Neural crest cell (in vitro differentiated cells): ENCODE data around the gene UBTD1. TPM values are rescaled to one million over a fixed set of nuclear protein-coding genes. Genes with fewer than 3 reads are reported as not detected.

Experiments used
- DNase-seq: peaks from one replicate; pipeline ENCODE4 v3.0.0; 2021; ENCODE audit warnings: low read depth, mixed read lengths, low spot score
- H3K27ac Mint-ChIP-seq: one replicate; pipeline ENCODE4 v1.8.0; 2021; ENCODE audit warnings: mild to moderate bottlenecking, mixed read lengths; ENCODE audit not compliant: unreplicated experiment
- H3K27me3 Mint-ChIP-seq: 2 replicates; pipeline ENCODE4 v1.8.0; 2021; ENCODE audit warnings: low read depth, mild to moderate bottlenecking, mixed read lengths
- H3K36me3 Mint-ChIP-seq: 2 replicates; pipeline ENCODE4 v1.8.0; 2021; ENCODE audit warnings: low read depth, mild to moderate bottlenecking, mixed read lengths
- H3K4me1 Mint-ChIP-seq: 2 replicates; pipeline ENCODE4 v1.8.0; 2021; ENCODE audit warnings: mixed read lengths
- H3K4me3 Mint-ChIP-seq: one replicate; pipeline ENCODE4 v1.8.0; 2021; ENCODE audit warnings: mild to moderate bottlenecking, mixed read lengths
- H3K9me3 Mint-ChIP-seq: 2 replicates; pipeline ENCODE4 v1.8.0; 2021; ENCODE audit warnings: mixed read lengths
- CTCF ChIP-seq: fragments of 200-600 bp; sonication (generic); conservative IDR thresholded peaks from 2 replicates; pipeline ENCODE4 v1.5.0; 2021; ENCODE audit warnings: antibody characterized with exemption, mild to moderate bottlenecking
- total RNA-seq: library from RNA; stranded (reverse); gene quantifications from 2 replicates; pipeline ENCODE4 v1.2.1, GENCODE V29; 2021

The UBTD1 gene
- total RNA-seq, 1 donor from 2014 or later, result 8.7 TPM

GRCh38 chr10:97494863-97495506 is 3.7 kb upstream of the UBTD1 start:
- peak overlapping the region; percentile 50 for H3K4me3 Mint-ChIP-seq
- no peak for TF ChIP-seq CTCF
- no peak for DNase-seq
- no peak overlapping the region for H3K27ac Mint-ChIP-seq
- H3K27me3 Mint-ChIP-seq, result peaks cover 5% of the 10 kb centered on the region
- no peaks in the 10 kb centered on the region for H3K9me3 Mint-ChIP-seq
- peaks cover 45% of the 10 kb centered on the region for H3K4me1 Mint-ChIP-seq
- H3K36me3 Mint-ChIP-seq, result no peaks in the 10 kb centered on the region

GRCh38 chr10:97497572-97498075 is 1.1 kb upstream of the UBTD1 start:
- no peak for TF ChIP-seq CTCF
- Mint-ChIP-seq H3K27ac (peak overlapping the region; percentile 89), H3K27me3 (peaks cover 31% of the 10 kb centered on the region), H3K9me3 (no peaks in the 10 kb centered on the region), H3K36me3 (no peaks in the 10 kb centered on the region), H3K4me1 (peaks cover 50% of the 10 kb centered on the region), H3K4me3 (peak overlapping the region; percentile 89)
- peak; percentile 53 for DNase-seq

GRCh38 chr10:97498076-97498840 is 466 bp upstream of the UBTD1 start, which contains the start of gene MMS19:
MMS19 (minus strand) TSS chr10:97498422; CDS start chr10:97498384, 38 bp downstream.
- H3K4me1 Mint-ChIP-seq, result peaks cover 50% of the 10 kb centered on the region

DNA sequence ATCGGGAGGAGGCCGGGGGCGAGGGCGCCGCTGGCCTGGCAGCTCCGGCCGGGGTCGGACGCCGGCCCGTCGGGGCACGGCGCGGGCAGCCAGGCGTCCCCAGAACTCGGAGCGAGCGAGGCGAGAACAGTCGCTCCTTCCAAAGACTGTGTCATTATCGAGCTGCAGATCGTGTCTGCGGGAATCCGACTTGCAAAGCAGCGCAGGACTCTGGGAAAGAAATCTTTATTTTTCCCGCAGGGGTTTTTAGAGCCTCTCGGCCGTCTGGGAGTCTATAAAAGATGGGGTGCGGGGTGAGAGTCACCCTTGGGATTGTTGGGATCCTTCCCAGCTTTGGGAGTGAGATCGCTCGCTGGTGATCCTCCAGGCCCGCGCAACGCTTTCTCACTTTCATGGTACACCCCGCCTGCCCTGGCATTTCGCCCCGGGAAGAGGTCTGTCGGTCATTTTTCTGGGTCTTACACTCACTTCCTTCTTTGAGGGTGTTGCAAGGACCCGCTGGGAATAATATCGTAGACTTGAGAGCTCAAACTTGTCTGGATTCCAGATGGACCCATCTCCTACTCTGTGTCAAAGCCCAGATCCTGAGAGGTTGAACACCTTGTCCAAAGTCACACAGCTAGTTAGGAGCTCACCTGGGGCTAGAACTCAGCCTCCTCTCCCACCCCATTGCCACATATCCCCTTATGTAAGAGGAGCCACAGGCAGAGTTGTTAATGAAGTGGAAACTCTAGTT is 1.0 kb downstream of the UBTD1 start:
- TF ChIP-seq CTCF, result no peak
- H3K27me3 Mint-ChIP-seq, result peaks cover 31% of the 10 kb centered on the region
- peak overlapping the region; percentile 84 for H3K4me3 Mint-ChIP-seq
- no peaks in the 10 kb centered on the region for H3K36me3 Mint-ChIP-seq
- H3K4me1 Mint-ChIP-seq, result peaks cover 40% of the 10 kb centered on the region
- DNase-seq, result peak; percentile 30
- H3K9me3 Mint-ChIP-seq, result no peaks in the 10 kb centered on the region
- no peak overlapping the region for H3K27ac Mint-ChIP-seq

More at GRCh38 chr10:97498076-97498840, 466 bp upstream of the UBTD1 start, which contains the start of gene MMS19:
- peak; percentile 100 for DNase-seq
- Mint-ChIP-seq H3K36me3 (no peaks in the 10 kb centered on the region), H3K9me3 (no peaks in the 10 kb centered on the region), H3K27me3 (peaks cover 31% of the 10 kb centered on the region), H3K27ac (peak within 1 kb of the TSS; percentile 89), H3K4me3 (peak within 1 kb of the TSS; percentile 89)
- no peak for TF ChIP-seq CTCF

- no peak for DNase-seq
- no peak for TF ChIP-seq CTCF
- H3K4me1 Mint-ChIP-seq, result peaks cover 35% of the 10 kb centered on the region
- H3K27ac Mint-ChIP-seq, result no peak overlapping the region
- peak overlapping the region; percentile 84 for H3K4me3 Mint-ChIP-seq
- peaks cover 31% of the 10 kb centered on the region for H3K27me3 Mint-ChIP-seq
- no peaks in the 10 kb centered on the region for H3K36me3 Mint-ChIP-seq
- no peaks in the 10 kb centered on the region for H3K9me3 Mint-ChIP-seq
Measured at GRCh38 chr10:97500297-97500575, 1.5 kb downstream of the UBTD1 start.
